GM12878 (cell line): ENCODE results near the gene SLC7A1.

ENCODE experiments used
- CBX5 ChIP-seq: sonication (generic); IDR thresholded peaks from 2 replicates; pipeline ENCODE4 v1.6.1; 2016; ENCODE audit warnings: low read depth, moderate library complexity, mild to moderate bottlenecking, inconsistent platforms
- CHD2 ChIP-seq: IDR thresholded peaks from 2 replicates; pipeline ENCODE4 v1.6.1; 2011; ENCODE audit warnings: low read depth, low read length, improper control_type of control experiment, borderline replicate concordance
- FOS ChIP-seq: IDR thresholded peaks from 3 replicates; pipeline ENCODE4 v1.6.1; 2011; ENCODE audit warnings: borderline replicate concordance; ENCODE audit not compliant: insufficient read length; ENCODE audit errors: extremely low read depth
- POLR2A ChIP-seq: IDR thresholded peaks from 2 replicates; pipeline ENCODE4 v1.6.1; 2011; ENCODE audit warnings: low read depth, mild to moderate bottlenecking, low read length
- SIN3A ChIP-seq: IDR thresholded peaks from 2 replicates; pipeline ENCODE4 v1.6.1; 2012; ENCODE audit warnings: low read depth, low read length, improper control_type of control experiment
- SMAD1 ChIP-seq: fragments of 450-650 bp; IDR thresholded peaks from 2 replicates; pipeline ENCODE4 v1.6.1; 2018; ENCODE audit warnings: mild to moderate bottlenecking, low read depth; ENCODE audit not compliant: partially characterized antibody
- STAT3 ChIP-seq: IDR thresholded peaks from 2 replicates; pipeline ENCODE4 v1.6.1; 2011; ENCODE audit warnings: low read depth, low read length, improper control_type of control experiment
- TF ChIP-seq, protein P1 (sequence below): IDR thresholded peaks from 2 replicates; pipeline ENCODE4 v1.6.1; 2011; ENCODE audit warnings: borderline replicate concordance, low read depth, mild to moderate bottlenecking, moderate library complexity, mixed read lengths, low read length; ENCODE audit not compliant: insufficient read depth; ENCODE audit errors: extremely low read length

DNA sequence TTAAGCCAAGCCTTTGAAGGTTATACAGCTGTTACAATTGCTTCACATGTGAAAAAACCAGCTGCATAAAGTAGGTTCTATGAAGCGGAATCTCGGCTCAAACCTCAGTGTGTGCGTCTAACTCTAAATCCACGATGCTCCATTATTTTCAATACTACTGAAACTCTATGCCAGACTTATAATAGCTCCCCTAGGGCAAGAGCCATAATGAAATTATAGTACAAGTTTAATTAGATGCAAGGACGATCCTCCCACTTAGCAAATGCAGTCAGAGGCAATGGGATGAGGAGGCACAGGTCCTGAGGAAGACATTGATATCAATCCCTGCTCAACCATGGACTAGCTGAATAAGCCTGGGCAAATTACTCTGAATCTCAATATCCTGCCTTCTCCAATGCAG lies 31.1 kb downstream of the SLC7A1 start:
- no peak for TF ChIP-seq SIN3A
- TF ChIP-seq FOS, result no peak
- no peak for TF ChIP-seq POLR2A
- no peak for TF ChIP-seq CHD2
- TF ChIP-seq, protein P1, sequence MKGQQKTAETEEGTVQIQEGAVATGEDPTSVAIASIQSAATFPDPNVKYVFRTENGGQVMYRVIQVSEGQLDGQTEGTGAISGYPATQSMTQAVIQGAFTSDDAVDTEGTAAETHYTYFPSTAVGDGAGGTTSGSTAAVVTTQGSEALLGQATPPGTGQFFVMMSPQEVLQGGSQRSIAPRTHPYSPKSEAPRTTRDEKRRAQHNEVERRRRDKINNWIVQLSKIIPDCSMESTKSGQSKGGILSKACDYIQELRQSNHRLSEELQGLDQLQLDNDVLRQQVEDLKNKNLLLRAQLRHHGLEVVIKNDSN, result no peak
- TF ChIP-seq SMAD1, result no peak
- no peak for TF ChIP-seq STAT3
- no peak for TF ChIP-seq CBX5
